A673 (cell line): ENCODE results near the gene OVCH2. TPM values are rescaled to one million over a fixed set of nuclear protein-coding genes. Genes with fewer than 3 reads are reported as not detected.
"Not testable (repeated sequence)": the region's sequence is repeated elsewhere in the genome, so short reads cannot be mapped to it uniquely, and the experiment has no call there.

Experiments
- Bru-seq: library from RNA; stranded (reverse); fragments of 400-500 nt; gene quantifications from one replicate; lab custom pipeline; 2021; lab: Mats Ljungman, UMichigan
- BruChase-seq, 2 experiments: library from RNA; stranded (reverse); fragments of 400-500 nt; gene quantifications; one replicate each; lab custom pipeline; 2021; lab: Mats Ljungman, UMichigan
- BruUV-seq: library from RNA; stranded (reverse); fragments of 400-500 nt; replicated peaks from 2 replicates; lab custom pipeline; 2021; lab: Mats Ljungman, UMichigan
- CTCF ChIA-PET: fragments of 300-600 bp; sonication (Branson Sonifier 250); formaldehyde crosslinking; loops from one replicate; lab custom pipeline; 2022; ENCODE audit warnings: antibody characterized with exemption; lab: Charles Lee
- POLR2A ChIA-PET: fragments of 300-600 bp; sonication (Branson Sonifier 250); formaldehyde crosslinking; loops from one replicate; lab custom pipeline; 2022; ENCODE audit warnings: antibody characterized with exemption; ENCODE audit not compliant: low non-redundant PET; lab: Charles Lee
- DNase-seq: peaks from one replicate; pipeline ENCODE4 v3.0.0-alpha.2; 2015; ENCODE audit warnings: low spot score
- H3K27ac ChIP-seq: fragments of 200-600 bp; sonication (generic); 2 replicates; pipeline ENCODE4 v1.5.1; 2016; ENCODE audit warnings: mixed run types, low read depth, mild to moderate bottlenecking, mixed read lengths, antibody characterized with exemption, low read length; ENCODE audit not compliant: poor library complexity, severe bottlenecking
- H3K27me3 ChIP-seq: fragments of 200-600 bp; sonication (generic); replicated peaks from 2 replicates; pipeline ENCODE4 v1.6.1; 2017; ENCODE audit warnings: mixed run types, low read depth, mild to moderate bottlenecking, mixed read lengths, antibody characterized with exemption, low read length; ENCODE audit not compliant: insufficient read depth, poor library complexity
- H3K36me3 ChIP-seq: fragments of 200-600 bp; sonication (generic); 2 replicates; pipeline ENCODE4 v1.6.1; 2016; ENCODE audit warnings: mixed run types, mild to moderate bottlenecking, mixed read lengths, antibody characterized with exemption, low read length; ENCODE audit not compliant: insufficient read depth, poor library complexity, severe bottlenecking
- H3K4me1 ChIP-seq: fragments of 200-600 bp; sonication (generic); 2 replicates; pipeline ENCODE4 v1.6.1; 2017; ENCODE audit warnings: mixed run types, mild to moderate bottlenecking, mixed read lengths, antibody characterized with exemption, low read length; ENCODE audit not compliant: insufficient read depth, poor library complexity, severe bottlenecking
- H3K4me3 ChIP-seq: fragments of 200-600 bp; sonication (generic); 2 replicates; pipeline ENCODE4 v1.5.1; 2016; ENCODE audit warnings: low read depth, mixed run types, mild to moderate bottlenecking, mixed read lengths, low read length; ENCODE audit not compliant: poor library complexity, severe bottlenecking
- H3K9me3 ChIP-seq: fragments of 200-600 bp; sonication (generic); 2 replicates; pipeline ENCODE4 v1.6.1; 2016; ENCODE audit warnings: mixed run types, low read depth, mild to moderate bottlenecking, mixed read lengths, antibody characterized with exemption, low read length; ENCODE audit not compliant: poor library complexity, severe bottlenecking
- CTCF ChIP-seq: fragments of 300-800, 200-600 bp; sonication (generic); conservative IDR thresholded peaks from 2 replicates; pipeline ENCODE4 v1.5.1; 2017; ENCODE audit warnings: low read depth, mild to moderate bottlenecking, antibody characterized with exemption, low read length, moderate library complexity, mixed read lengths
- EZH2 ChIP-seq: fragments of 200-600 bp; sonication (generic); IDR thresholded peaks from 2 replicates; pipeline ENCODE4 v1.6.1; 2017; ENCODE audit warnings: borderline replicate concordance, low read depth, mild to moderate bottlenecking, mixed read lengths, antibody characterized with exemption, low read length; ENCODE audit not compliant: poor library complexity, severe bottlenecking
- intact Hi-C: fragments of 100-400 bp; cut with micrococcal nuclease; formaldehyde crosslinking; loops from one replicate; pipeline ENCODE4 v1.10.0; 2022; ENCODE audit not compliant: unreplicated experiment
- long read RNA-seq: library from polyadenylated mRNA; stranded (forward); transcript quantifications from one replicate; pipeline ENCODE4 v2.0.0, GENCODE V29; 2022
- total RNA-seq: library from RNA; stranded (reverse); gene quantifications from 2 replicates; pipeline ENCODE4 v1.2.3, GENCODE V29; 2021

Gene OVCH2
- total RNA-seq (not detected in 2 replicates), Bru-seq, nascent RNA (not detected), BruChase-seq, experiment 1, labeled RNA remaining after a 2-hour chase (not detected), BruChase-seq, experiment 2, labeled RNA remaining after a 6-hour chase (not detected)
- long read RNA-seq = 0 reads

- Histone ChIP-seq H3K27ac (no peak within 1 kb of the TSS), H3K4me3 (no peak within 1 kb of the TSS), H3K4me1 (no peaks in the 10 kb centered on the region), H3K9me3 (no peaks in the 10 kb centered on the region), H3K36me3 (no peaks in the 10 kb centered on the region), H3K27me3 (peaks cover 15% of the 10 kb centered on the region)
- CTCF ChIA-PET = no interaction called here
- TF ChIP-seq CTCF (no peak), EZH2 (no peak)
- no TSS peak for BruUV-seq
- POLR2A ChIA-PET = no interaction called here
- no peak for DNase-seq
- intact Hi-C loops = no loop called here
Observed at GRCh38 chr11:7706377-7706776, at the start of gene OVCH2. TSS of gene OVCH2 (minus strand) at chr11:7706477. CDS start at chr11:7706394, 83 bp downstream.

GRCh38 chr11:7749456-7749855 is 43.2 kb upstream of the OVCH2 start:
- no peaks in the 10 kb centered on the region for H3K36me3 ChIP-seq
- TF ChIP-seq CTCF (no peak), EZH2 (no peak)
- intact Hi-C loops = no loop called here
- no peak overlapping the region for H3K27ac ChIP-seq
- no peak overlapping the region for H3K4me3 ChIP-seq
- H3K4me1 ChIP-seq = no peaks in the 10 kb centered on the region
- BruUV-seq = no TSS peak
- no peaks in the 10 kb centered on the region for H3K27me3 ChIP-seq
- CTCF ChIA-PET = no interaction called here
- H3K9me3 ChIP-seq = no peaks in the 10 kb centered on the region
- DNase-seq = no peak
- POLR2A ChIA-PET = no interaction called here

GRCh38 chr11:7734767-7735166 is 28.5 kb upstream of the OVCH2 start:
- not testable (repeated sequence) for BruUV-seq

GRCh38 chr11:7714786-7715185 is 8.5 kb upstream of the OVCH2 start:
- Histone ChIP-seq H3K27ac (no peak overlapping the region), H3K9me3 (no peaks in the 10 kb centered on the region), H3K4me3 (no peak overlapping the region), H3K27me3 (no peaks in the 10 kb centered on the region), H3K4me1 (no peaks in the 10 kb centered on the region), H3K36me3 (no peaks in the 10 kb centered on the region)
- DNase-seq = no peak
- ChIA-PET POLR2A (no interaction called here), CTCF (no interaction called here)
- no TSS peak for BruUV-seq
- intact Hi-C loops = no loop called here
- TF ChIP-seq EZH2 (no peak), CTCF (no peak)

More at GRCh38 chr11:7734767-7735166, 28.5 kb upstream of the OVCH2 start:
- H3K27me3 ChIP-seq, H3K9me3 ChIP-seq, DNase-seq, H3K36me3 ChIP-seq, H3K27ac ChIP-seq, POLR2A ChIA-PET, H3K4me3 ChIP-seq, H3K4me1 ChIP-seq, CTCF ChIA-PET, intact Hi-C loops: not testable (repeated sequence)
